ENCODE data around the gene EEPD1. TPM values are rescaled to one million over a fixed set of nuclear protein-coding genes. Genes with fewer than 3 reads are reported as not detected.

The EEPD1 gene
- total RNA-seq, 1 experiment from 2014 or later = 5.0 TPM

DNA sequence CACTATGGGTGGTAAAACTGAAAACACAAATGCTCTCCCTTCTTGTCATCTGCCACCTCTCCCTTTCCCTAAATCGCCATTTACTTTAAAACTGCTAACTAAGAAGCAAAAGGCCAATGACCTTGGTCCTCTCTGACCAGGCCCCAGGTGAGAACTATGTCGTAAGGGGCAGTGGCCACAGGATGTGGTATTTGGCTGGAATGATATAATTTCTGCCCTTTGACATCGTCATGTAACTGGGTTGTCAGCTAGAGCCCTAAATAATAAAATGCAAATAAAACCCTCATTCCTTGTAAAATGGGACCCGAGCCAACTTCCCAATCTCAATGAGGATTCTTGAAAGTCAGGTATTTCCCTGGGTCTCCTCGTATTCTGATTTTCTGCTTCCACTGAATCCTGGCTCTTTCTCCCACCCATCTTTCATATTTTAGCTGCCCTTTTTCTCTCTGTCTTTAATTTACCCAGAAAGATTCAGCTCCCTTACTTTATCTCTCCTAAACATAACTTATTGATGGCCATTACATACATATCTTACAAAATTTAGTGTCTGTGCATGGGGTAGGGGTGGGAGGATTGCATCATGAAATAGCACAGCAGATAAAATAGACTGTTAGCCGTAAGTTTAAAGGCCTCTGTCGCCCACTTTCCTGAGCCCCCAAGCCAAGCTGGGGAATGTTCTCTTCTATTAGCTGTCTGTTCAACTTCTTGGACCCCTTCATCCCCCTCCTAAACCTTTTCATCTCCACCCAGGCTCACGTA lies 3.2 kb upstream of the EEPD1 start:
- H3K4me3 Mint-ChIP-seq = no peak overlapping the region
- H3K14ac ChIP-seq (ENCODE audit: insufficient read depth, low read length) = no peak overlapping the region
- H2BK12ac ChIP-seq (ENCODE audit: insufficient read length, low read depth, low read length) = no peak overlapping the region
- no peak overlapping the region for H3K9ac ChIP-seq (ENCODE audit: extremely low read depth, insufficient read length, low read length)
- no peaks in the 10 kb centered on the region for H3K27me3 ChIP-seq (ENCODE audit: insufficient read depth, low read length)
- no peak overlapping the region for H2BK5ac ChIP-seq (ENCODE audit: insufficient read length, low read length)
- H3T11ph ChIP-seq (ENCODE audit: low read length) = no peak overlapping the region
- H3K4me2 ChIP-seq (ENCODE audit: insufficient read depth, insufficient read length, low read length) = no peak overlapping the region
- H4K91ac ChIP-seq (ENCODE audit: insufficient read length, low read depth, low read length) = no peak overlapping the region
- no peak overlapping the region for H2BK20ac ChIP-seq (ENCODE audit: low read depth, low read length, poor library complexity, severe bottlenecking)
- no peak overlapping the region for H3K27ac Mint-ChIP-seq
- H2AK5ac ChIP-seq (ENCODE audit: insufficient read length, low read length) = no peak overlapping the region
- H3K4me1 Mint-ChIP-seq = peaks cover 22 to 25% of the 10 kb centered on the region in 2 experiments
- DNase-seq = no peak
- H3K79me1 ChIP-seq (ENCODE audit: insufficient read depth, low read depth, low read length, poor library complexity, severe bottlenecking) = no peaks in the 10 kb centered on the region
- no peaks in the 10 kb centered on the region for H4K20me1 ChIP-seq (ENCODE audit: control insufficient read depth, insufficient read depth, insufficient read length)
- H3K27me3 Mint-ChIP-seq (ENCODE audit: low read depth) = peaks cover 6% of the 10 kb centered on the region
- H3K4me1 ChIP-seq (ENCODE audit: insufficient read depth, low read length) = no peaks in the 10 kb centered on the region
- no peak overlapping the region for H4K5ac ChIP-seq (ENCODE audit: insufficient read length, low read depth, low read length)
- no peak overlapping the region for H2BK120ac ChIP-seq (ENCODE audit: low read depth, low read length, poor library complexity, severe bottlenecking)
- no peak overlapping the region for H3K27ac ChIP-seq (ENCODE audit: insufficient read length, low read depth, low read length)
- H3K23ac ChIP-seq (ENCODE audit: insufficient read length, low read depth, low read length) = no peak overlapping the region
- H2BK15ac ChIP-seq (ENCODE audit: low read depth, low read length) = no peak overlapping the region
- H3K18ac ChIP-seq (ENCODE audit: insufficient read length, low read depth, low read length) = no peak overlapping the region
- H4K8ac ChIP-seq (replicated peaks; ENCODE audit: insufficient read length, low read depth, low read length) = no peak overlapping the region
- peaks cover 8% of the 10 kb centered on the region for H3K23me2 ChIP-seq (ENCODE audit: insufficient read length, low read depth, low read length, poor library complexity, severe bottlenecking)
- H3K9me3 Mint-ChIP-seq = peaks cover 0 to 3% of the 10 kb centered on the region in 2 experiments; a peak in 2 of 5 replicates
- no peaks in the 10 kb centered on the region for H3K79me2 ChIP-seq (ENCODE audit: insufficient read depth, low read length)
- no peak overlapping the region for H3K56ac ChIP-seq (ENCODE audit: insufficient read length, low read depth, low read length)
- peaks cover 2 to 10% (median 7%) of the 10 kb centered on the region in 3 experiments; a peak in 6 of 7 replicates for H3K36me3 Mint-ChIP-seq (ENCODE audit: insufficient read depth in 1 of 3, low read depth in 3 of 3)
- TF ChIP-seq, protein P1, sequence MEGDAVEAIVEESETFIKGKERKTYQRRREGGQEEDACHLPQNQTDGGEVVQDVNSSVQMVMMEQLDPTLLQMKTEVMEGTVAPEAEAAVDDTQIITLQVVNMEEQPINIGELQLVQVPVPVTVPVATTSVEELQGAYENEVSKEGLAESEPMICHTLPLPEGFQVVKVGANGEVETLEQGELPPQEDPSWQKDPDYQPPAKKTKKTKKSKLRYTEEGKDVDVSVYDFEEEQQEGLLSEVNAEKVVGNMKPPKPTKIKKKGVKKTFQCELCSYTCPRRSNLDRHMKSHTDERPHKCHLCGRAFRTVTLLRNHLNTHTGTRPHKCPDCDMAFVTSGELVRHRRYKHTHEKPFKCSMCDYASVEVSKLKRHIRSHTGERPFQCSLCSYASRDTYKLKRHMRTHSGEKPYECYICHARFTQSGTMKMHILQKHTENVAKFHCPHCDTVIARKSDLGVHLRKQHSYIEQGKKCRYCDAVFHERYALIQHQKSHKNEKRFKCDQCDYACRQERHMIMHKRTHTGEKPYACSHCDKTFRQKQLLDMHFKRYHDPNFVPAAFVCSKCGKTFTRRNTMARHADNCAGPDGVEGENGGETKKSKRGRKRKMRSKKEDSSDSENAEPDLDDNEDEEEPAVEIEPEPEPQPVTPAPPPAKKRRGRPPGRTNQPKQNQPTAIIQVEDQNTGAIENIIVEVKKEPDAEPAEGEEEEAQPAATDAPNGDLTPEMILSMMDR (conservative IDR thresholded peaks at IDR 0.05) = no peak
- WGBS (ENCODE audit: extremely low coverage, insufficient read length, low lambda C conversion rate) = no CpG with 5 or more reads among the region's 8 CpGs
- H3K9me3 ChIP-seq (ENCODE audit: control insufficient read depth, low read depth, low read length) = no peaks in the 10 kb centered on the region
- no peak overlapping the region for H3K4ac ChIP-seq (ENCODE audit: low read depth, low read length)
- H2AFZ ChIP-seq (ENCODE audit: low read length) = no peak overlapping the region

Measured in H9 (cell line).